GM23338 (cell line): ENCODE results near the gene RABGAP1L. TPM values are rescaled to one million over a fixed set of nuclear protein-coding genes. Genes with fewer than 3 reads are reported as not detected.

ENCODE experiments used
- ATAC-seq: fragments of 200-7000 bp; cut with Tn5 transposase; 3 replicates; pipeline ENCODE4 v1.9.1; 2020
- DNase-seq: peaks from one replicate; pipeline ENCODE4 v3.0.0-alpha.2; 2015; ENCODE audit warnings: low spot score
- H2AFZ ChIP-seq: fragments of 200-600 bp; sonication (generic); 2 replicates; pipeline ENCODE4 v1.8.0; 2016; ENCODE audit warnings: antibody characterized with exemption, mild to moderate bottlenecking, moderate library complexity
- H3F3A ChIP-seq: fragments of 200-600 bp; sonication (generic); replicated peaks from 2 replicates; pipeline ENCODE4 v1.8.0; 2017; ENCODE audit warnings: antibody characterized with exemption, mixed run types, low read depth
- H3K27ac ChIP-seq: fragments of 200-600 bp; sonication (generic); 2 replicates; pipeline ENCODE4 v1.6.1; 2016; ENCODE audit warnings: low read depth
- H3K27me3 ChIP-seq: fragments of 200-600 bp; sonication (generic); 2 replicates; pipeline ENCODE4 v1.8.0; 2016; ENCODE audit warnings: mild to moderate bottlenecking, mixed run types, moderate library complexity; ENCODE audit not compliant: insufficient read depth
- H3K36me3 ChIP-seq: fragments of 200-600 bp; sonication (generic); 2 replicates; pipeline ENCODE4 v1.8.0; 2016; ENCODE audit warnings: mild to moderate bottlenecking; ENCODE audit not compliant: insufficient read depth
- H3K4me1 ChIP-seq: fragments of 200-600 bp; sonication (generic); 2 replicates; pipeline ENCODE4 v1.8.0; 2016; ENCODE audit warnings: mild to moderate bottlenecking, moderate library complexity; ENCODE audit not compliant: insufficient read depth
- H3K4me2 ChIP-seq: fragments of 200-600 bp; sonication (generic); 2 replicates; pipeline ENCODE4 v1.7.1; 2017; ENCODE audit warnings: mixed run types
- H3K4me3 ChIP-seq: fragments of 200-600 bp; sonication (generic); 2 replicates; pipeline ENCODE4 v1.6.1; 2016; ENCODE audit warnings: mixed run types
- H3K79me2 ChIP-seq: fragments of 200-600 bp; sonication (generic); replicated peaks from 2 replicates; pipeline ENCODE4 v1.8.0; 2017; ENCODE audit warnings: mild to moderate bottlenecking; ENCODE audit not compliant: insufficient read depth
- H3K9me2 ChIP-seq: fragments of 200-600 bp; sonication (generic); 2 replicates; pipeline ENCODE4 v1.8.0; 2017; ENCODE audit not compliant: insufficient read depth
- H4K20me1 ChIP-seq: fragments of 200-600 bp; sonication (generic); replicated peaks from 2 replicates; pipeline ENCODE4 v1.8.0; 2017; ENCODE audit warnings: mild to moderate bottlenecking; ENCODE audit not compliant: insufficient read depth
- H3K27ac Mint-ChIP-seq: 2 replicates; pipeline ENCODE4 v1.8.0; 2020; ENCODE audit warnings: inconsistent platforms, mild to moderate bottlenecking, moderate library complexity, mixed read lengths
- H3K27me3 Mint-ChIP-seq: 3 replicates; pipeline ENCODE4 v1.8.0; 2022; ENCODE audit warnings: low read depth, mild to moderate bottlenecking, moderate library complexity, mixed read lengths, inconsistent platforms; ENCODE audit not compliant: insufficient read depth, poor library complexity
- H3K36me3 Mint-ChIP-seq: 3 replicates; pipeline ENCODE4 v1.8.0; 2021; ENCODE audit warnings: low read depth, mild to moderate bottlenecking, inconsistent platforms, moderate library complexity, mixed read lengths
- H3K4me1 Mint-ChIP-seq: 3 replicates; pipeline ENCODE4 v1.8.0; 2020; ENCODE audit warnings: mild to moderate bottlenecking, inconsistent platforms, mixed read lengths
- H3K4me3 Mint-ChIP-seq: 3 replicates; pipeline ENCODE4 v1.8.0; 2021; ENCODE audit warnings: moderate library complexity, mild to moderate bottlenecking, inconsistent platforms, mixed read lengths
- H3K9me3 Mint-ChIP-seq: 3 replicates; pipeline ENCODE4 v1.8.0; 2020; ENCODE audit warnings: moderate library complexity, mild to moderate bottlenecking, inconsistent platforms, mixed read lengths
- EZH2 ChIP-seq: fragments of 200-600 bp; sonication (generic); IDR thresholded peaks from one replicate; pipeline ENCODE4 v1.8.0; 2017; ENCODE audit warnings: antibody characterized with exemption, mild to moderate bottlenecking, low read depth; ENCODE audit not compliant: unreplicated experiment
- EZH2phosphoT487 ChIP-seq: fragments of 200-600 bp; sonication (generic); IDR thresholded peaks from one replicate; pipeline ENCODE4 v1.8.1; 2018; ENCODE audit warnings: antibody characterized with exemption; ENCODE audit not compliant: unreplicated experiment
- NANOG ChIP-seq: IDR thresholded peaks from 2 replicates; pipeline ENCODE4 v1.6.1; 2016; ENCODE audit warnings: antibody characterized with exemption, borderline replicate concordance
- REST ChIP-seq: IDR thresholded peaks from one replicate; pipeline ENCODE4 v1.6.1; 2018; ENCODE audit warnings: antibody characterized with exemption; ENCODE audit not compliant: unreplicated experiment
- ZNF114 ChIP-seq: fragments of 250-450 bp; sonication (Bioruptor Pico); IDR thresholded peaks from 2 replicates; pipeline ENCODE4 v1.5.0; 2020; ENCODE audit warnings: mild to moderate bottlenecking, moderate library complexity
- ZNF462 ChIP-seq: fragments of 250-450 bp; sonication (Bioruptor Pico); IDR thresholded peaks from 2 replicates; pipeline ENCODE4 v1.5.0; 2020; ENCODE audit warnings: mild to moderate bottlenecking, moderate library complexity
- polyA plus RNA-seq: library from polyadenylated mRNA; unstranded; fragments of >200 nt; fragmentation: Nextera tagmentation; extraction: Ambion mirVana; gene quantifications from 2 replicates; pipeline ENCODE4 v1.2.1, GENCODE V29; 2016
- total RNA-seq: library from RNA; depleted of rRNA; stranded (reverse); fragments of >200 nt; shearing (Covaris generic); gene quantifications from 2 replicates; pipeline ENCODE4 v1.2.3, GENCODE V29; 2014
- TF ChIP-seq, protein P1 (sequence below): IDR thresholded peaks from 2 replicates; pipeline ENCODE4 v1.6.1; 2016; ENCODE audit warnings: antibody characterized with exemption

RABGAP1L gene
- total and polyA plus RNA-seq, 2 experiments from 2014 or later: 83.2 to 136 TPM

GRCh38 chr1:174639461-174639860, 480.1 kb downstream of the RABGAP1L start (continued):
- TF ChIP-seq ZNF462: no peak
- no peak for TF ChIP-seq NANOG

DNA sequence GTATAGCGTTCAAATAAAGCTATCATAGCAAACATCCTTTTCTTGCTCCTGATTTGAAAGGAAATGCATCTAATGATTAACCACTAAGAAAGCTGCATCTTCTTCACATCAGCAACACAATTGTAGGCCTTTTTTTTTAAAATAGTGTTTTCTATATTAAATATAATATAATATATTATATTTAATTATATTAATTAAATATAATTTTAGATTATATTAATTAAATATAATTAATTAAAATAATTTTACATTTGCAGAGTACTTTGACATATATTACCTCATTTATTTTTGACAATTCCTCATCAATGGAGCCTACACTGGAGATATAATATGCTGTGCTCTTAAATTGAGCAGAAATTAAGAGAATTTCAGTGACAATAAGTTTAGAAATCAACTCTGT, 481.5 kb downstream of the RABGAP1L start:
- Histone ChIP-seq H3K4me1 (no peaks in the 10 kb centered on the region; the same call in 1 of the 2 replicates), H3K27me3 (no peaks in the 10 kb centered on the region), H3K9me2 (no peaks in the 10 kb centered on the region), H3K27ac (no peak overlapping the region), H3K4me3 (no peak overlapping the region), H3F3A (no peaks in the 10 kb centered on the region), H2AFZ (no peak overlapping the region), H3K79me2 (no peaks in the 10 kb centered on the region), H3K4me2 (no peak overlapping the region), H4K20me1 (no peaks in the 10 kb centered on the region), H3K36me3 (no peaks in the 10 kb centered on the region)
- Mint-ChIP-seq H3K9me3 (no peaks in the 10 kb centered on the region), H3K36me3 (no peaks in the 10 kb centered on the region), H3K27ac (no peak overlapping the region), H3K27me3 (no peaks in the 10 kb centered on the region), H3K4me3 (no peak overlapping the region), H3K4me1 (no peaks in the 10 kb centered on the region)
- no peak for DNase-seq
- ATAC-seq: no peak
- no peak for TF ChIP-seq EZH2
- TF ChIP-seq ZNF114 (CRISPR knock-in tag): no peak
- TF ChIP-seq EZH2phosphoT487: no peak
- TF ChIP-seq, protein P1, sequence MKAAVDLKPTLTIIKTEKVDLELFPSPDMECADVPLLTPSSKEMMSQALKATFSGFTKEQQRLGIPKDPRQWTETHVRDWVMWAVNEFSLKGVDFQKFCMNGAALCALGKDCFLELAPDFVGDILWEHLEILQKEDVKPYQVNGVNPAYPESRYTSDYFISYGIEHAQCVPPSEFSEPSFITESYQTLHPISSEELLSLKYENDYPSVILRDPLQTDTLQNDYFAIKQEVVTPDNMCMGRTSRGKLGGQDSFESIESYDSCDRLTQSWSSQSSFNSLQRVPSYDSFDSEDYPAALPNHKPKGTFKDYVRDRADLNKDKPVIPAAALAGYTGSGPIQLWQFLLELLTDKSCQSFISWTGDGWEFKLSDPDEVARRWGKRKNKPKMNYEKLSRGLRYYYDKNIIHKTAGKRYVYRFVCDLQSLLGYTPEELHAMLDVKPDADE: no peak
- no peak for TF ChIP-seq REST
